GM10266 (cell line): ENCODE data around the gene STC2.

Experiments
- DNase-seq: peaks from one replicate; pipeline ENCODE4 v3.0.0; 2012; ENCODE audit errors: extremely low spot score
- CTCF ChIP-seq: IDR thresholded peaks from 2 replicates; pipeline ENCODE4 v1.5.1; 2012; ENCODE audit warnings: mild to moderate bottlenecking, low read depth; ENCODE audit not compliant: control insufficient read depth, insufficient read depth; ENCODE audit errors: missing control alignments

The STC2 gene

GRCh38 chr5:173316339-173317020 is 11.7 kb downstream of the STC2 start:
- no peak for TF ChIP-seq CTCF
- DNase-seq: no peak

- DNase-seq: no peak
- no peak for TF ChIP-seq CTCF
Observed at GRCh38 chr5:173315495-173316338, 12.5 kb downstream of the STC2 start.

GRCh38 chr5:173314166-173314952 is 13.9 kb downstream of the STC2 start:
- no peak for DNase-seq
- no peak for TF ChIP-seq CTCF

GRCh38 chr5:173313351-173313801 is 14.8 kb downstream of the STC2 start:
- TF ChIP-seq CTCF: no peak
- no peak for DNase-seq

GRCh38 chr5:173312821-173313220 is 15.4 kb downstream of the STC2 start:
- DNase-seq: no peak
- TF ChIP-seq CTCF: no peak

- TF ChIP-seq CTCF: no peak
- no peak for DNase-seq
Observed at GRCh38 chr5:173311818-173312585, 16.2 kb downstream of the STC2 start.
